Measurements from ENCODE around the gene ADARB1. TPM values are rescaled to one million over a fixed set of nuclear protein-coding genes. Genes with fewer than 3 reads are reported as not detected.
A peak's percentile ranks its signal among the peaks of the same experiment; 100 is the strongest.

ADARB1 gene
- total and polyA plus RNA-seq, 9 of the 15 experiments (the other 6 are each of a cell fraction or from before 2014, with no cell fraction given), result 6.7 to 16.0 (median 8.3) TPM

DNA sequence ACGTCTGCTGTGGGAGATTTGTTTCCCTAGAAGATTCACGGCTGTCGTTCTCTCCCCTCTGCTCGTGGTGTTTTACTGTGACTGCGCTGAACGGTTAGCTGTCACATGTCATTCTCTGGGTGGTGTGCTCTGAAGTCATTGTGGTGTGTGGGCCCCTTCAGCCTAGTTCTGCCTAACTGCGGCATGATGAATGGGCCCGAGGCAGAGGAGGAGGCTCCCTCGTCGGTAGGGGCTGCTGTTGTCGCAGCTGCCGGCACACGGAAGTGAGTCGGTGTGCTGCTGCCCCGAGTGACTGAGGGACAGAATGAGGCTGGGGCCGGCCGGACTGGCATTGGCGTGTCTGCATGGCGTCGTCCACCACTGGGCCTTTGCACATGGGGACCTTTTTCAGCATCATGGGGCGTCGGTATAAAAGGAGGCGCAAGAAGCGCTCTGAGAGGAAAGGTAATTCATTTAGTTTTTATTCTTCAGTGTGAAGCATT is 77.9 kb downstream of the ADARB1 start (continued):
- TF ChIP-seq, protein P1, sequence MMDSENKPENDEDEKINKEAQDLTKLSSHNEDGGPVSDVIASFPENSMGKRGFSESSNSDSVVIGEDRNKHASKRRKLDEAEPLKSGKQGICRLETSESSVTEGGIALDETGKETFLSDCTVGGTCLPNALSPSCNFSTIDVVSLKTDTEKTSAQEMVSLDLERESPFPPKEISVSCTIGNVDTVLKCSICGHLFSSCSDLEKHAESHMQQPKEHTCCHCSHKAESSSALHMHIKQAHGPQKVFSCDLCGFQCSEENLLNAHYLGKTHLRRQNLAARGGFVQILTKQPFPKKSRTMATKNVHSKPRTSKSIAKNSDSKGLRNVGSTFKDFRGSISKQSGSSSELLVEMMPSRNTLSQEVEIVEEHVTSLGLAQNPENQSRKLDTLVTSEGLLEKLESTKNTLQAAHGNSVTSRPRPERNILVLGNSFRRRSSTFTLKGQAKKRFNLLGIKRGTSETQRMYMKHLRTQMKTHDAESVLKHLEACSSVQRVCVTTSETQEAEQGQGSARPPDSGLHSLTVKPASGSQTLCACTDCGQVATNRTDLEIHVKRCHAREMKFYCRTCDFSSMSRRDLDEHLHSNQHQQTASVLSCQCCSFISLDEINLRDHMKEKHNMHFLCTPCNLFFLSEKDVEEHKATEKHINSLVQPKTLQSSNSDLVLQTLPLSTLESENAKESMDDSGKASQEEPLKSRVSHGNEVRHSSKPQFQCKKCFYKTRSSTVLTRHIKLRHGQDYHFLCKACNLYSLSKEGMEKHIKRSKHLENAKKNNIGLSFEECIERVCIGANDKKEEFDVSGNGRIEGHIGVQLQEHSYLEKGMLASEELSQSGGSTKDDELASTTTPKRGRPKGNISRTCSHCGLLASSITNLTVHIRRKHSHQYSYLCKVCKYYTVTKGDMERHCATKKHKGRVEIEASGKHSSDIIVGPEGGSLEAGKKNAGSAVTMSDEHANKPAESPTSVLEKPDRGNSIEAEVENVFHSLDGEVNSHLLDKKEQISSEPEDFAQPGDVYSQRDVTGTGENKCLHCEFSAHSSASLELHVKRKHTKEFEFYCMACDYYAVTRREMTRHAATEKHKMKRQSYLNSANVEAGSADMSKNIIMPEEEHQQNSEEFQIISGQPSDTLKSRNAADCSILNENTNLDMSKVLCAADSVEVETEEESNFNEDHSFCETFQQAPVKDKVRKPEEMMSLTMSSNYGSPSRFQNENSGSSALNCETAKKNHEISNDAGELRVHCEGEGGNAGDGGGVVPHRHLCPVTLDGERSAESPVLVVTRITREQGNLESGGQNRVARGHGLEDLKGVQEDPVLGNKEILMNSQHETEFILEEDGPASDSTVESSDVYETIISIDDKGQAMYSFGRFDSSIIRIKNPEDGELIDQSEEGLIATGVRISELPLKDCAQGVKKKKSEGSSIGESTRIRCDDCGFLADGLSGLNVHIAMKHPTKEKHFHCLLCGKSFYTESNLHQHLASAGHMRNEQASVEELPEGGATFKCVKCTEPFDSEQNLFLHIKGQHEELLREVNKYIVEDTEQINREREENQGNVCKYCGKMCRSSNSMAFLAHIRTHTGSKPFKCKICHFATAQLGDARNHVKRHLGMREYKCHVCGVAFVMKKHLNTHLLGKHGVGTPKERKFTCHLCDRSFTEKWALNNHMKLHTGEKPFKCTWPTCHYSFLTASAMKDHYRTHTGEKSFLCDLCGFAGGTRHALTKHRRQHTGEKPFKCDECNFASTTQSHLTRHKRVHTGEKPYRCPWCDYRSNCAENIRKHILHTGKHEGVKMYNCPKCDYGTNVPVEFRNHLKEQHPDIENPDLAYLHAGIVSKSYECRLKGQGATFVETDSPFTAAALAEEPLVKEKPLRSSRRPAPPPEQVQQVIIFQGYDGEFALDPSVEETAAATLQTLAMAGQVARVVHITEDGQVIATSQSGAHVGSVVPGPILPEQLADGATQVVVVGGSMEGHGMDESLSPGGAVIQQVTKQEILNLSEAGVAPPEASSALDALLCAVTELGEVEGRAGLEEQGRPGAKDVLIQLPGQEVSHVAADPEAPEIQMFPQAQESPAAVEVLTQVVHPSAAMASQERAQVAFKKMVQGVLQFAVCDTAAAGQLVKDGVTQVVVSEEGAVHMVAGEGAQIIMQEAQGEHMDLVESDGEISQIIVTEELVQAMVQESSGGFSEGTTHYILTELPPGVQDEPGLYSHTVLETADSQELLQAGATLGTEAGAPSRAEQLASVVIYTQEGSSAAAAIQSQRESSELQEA (IDR thresholded peaks at IDR 0.05; ENCODE audit: low read depth), result no peak
- TF ChIP-seq MCM2 (IDR thresholded peaks at IDR 0.05; ENCODE audit: low read depth) (no peak), SMAD3 (CRISPR knock-in tag; conservative IDR thresholded peaks at IDR 0.05) (no peak), ZNF586 (CRISPR knock-in tag; conservative IDR thresholded peaks at IDR 0.05) (no peak), NR3C1 (CRISPR knock-in tag; IDR thresholded peaks at IDR 0.05) (no peak), PHF8 (IDR thresholded peaks at IDR 0.05; ENCODE audit: borderline replicate concordance, low read length) (peak; percentile 27; the same call in 1 of the 2 replicates), GTF2A2 (tag; IDR thresholded peaks at IDR 0.05) (no peak), SAP30 (IDR thresholded peaks at IDR 0.05; ENCODE audit: borderline replicate concordance, insufficient read depth, low read depth, low read length, poor library complexity, severe bottlenecking) (peak; percentile 56), POLR2AphosphoS5 (IDR thresholded peaks at IDR 0.05; ENCODE audit: control insufficient read depth, insufficient read depth, low read depth, low read length) (peak; percentile 33; the same call in 1 of the 2 replicates), RBM14 (IDR thresholded peaks at IDR 0.05; ENCODE audit: borderline replicate concordance, insufficient read depth, low read depth, low read length) (no peak)
- TF ChIP-seq, protein P2, sequence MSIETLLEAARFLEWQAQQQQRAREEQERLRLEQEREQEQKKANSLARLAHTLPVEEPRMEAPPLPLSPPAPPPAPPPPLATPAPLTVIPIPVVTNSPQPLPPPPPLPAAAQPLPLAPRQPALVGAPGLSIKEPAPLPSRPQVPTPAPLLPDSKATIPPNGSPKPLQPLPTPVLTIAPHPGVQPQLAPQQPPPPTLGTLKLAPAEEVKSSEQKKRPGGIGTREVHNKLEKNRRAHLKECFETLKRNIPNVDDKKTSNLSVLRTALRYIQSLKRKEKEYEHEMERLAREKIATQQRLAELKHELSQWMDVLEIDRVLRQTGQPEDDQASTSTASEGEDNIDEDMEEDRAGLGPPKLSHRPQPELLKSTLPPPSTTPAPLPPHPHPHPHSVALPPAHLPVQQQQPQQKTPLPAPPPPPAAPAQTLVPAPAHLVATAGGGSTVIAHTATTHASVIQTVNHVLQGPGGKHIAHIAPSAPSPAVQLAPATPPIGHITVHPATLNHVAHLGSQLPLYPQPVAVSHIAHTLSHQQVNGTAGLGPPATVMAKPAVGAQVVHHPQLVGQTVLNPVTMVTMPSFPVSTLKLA (conservative IDR thresholded peaks at IDR 0.05), result peak; percentile 70 to 76; a peak in 3 of 4 replicates
- TF ChIP-seq, protein P3, sequence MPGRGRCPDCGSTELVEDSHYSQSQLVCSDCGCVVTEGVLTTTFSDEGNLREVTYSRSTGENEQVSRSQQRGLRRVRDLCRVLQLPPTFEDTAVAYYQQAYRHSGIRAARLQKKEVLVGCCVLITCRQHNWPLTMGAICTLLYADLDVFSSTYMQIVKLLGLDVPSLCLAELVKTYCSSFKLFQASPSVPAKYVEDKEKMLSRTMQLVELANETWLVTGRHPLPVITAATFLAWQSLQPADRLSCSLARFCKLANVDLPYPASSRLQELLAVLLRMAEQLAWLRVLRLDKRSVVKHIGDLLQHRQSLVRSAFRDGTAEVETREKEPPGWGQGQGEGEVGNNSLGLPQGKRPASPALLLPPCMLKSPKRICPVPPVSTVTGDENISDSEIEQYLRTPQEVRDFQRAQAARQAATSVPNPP (IDR thresholded peaks at IDR 0.05; ENCODE audit: borderline replicate concordance, insufficient read depth, insufficient read length), result no peak
- TF ChIP-seq, protein P4, sequence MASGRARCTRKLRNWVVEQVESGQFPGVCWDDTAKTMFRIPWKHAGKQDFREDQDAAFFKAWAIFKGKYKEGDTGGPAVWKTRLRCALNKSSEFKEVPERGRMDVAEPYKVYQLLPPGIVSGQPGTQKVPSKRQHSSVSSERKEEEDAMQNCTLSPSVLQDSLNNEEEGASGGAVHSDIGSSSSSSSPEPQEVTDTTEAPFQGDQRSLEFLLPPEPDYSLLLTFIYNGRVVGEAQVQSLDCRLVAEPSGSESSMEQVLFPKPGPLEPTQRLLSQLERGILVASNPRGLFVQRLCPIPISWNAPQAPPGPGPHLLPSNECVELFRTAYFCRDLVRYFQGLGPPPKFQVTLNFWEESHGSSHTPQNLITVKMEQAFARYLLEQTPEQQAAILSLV (tag; IDR thresholded peaks at IDR 0.05), result no peak

Data from K562 (cell line).